ENCODE results near the gene KATNAL1.

GRCh38 chr13:30325668-30326067 is 18.3 kb upstream of the KATNAL1 start:
- TF ChIP-seq CTCF (IDR thresholded peaks at IDR 0.05; ENCODE audit: low read depth, low read length, poor library complexity, severe bottlenecking) (no peak), EZH2phosphoT487 (IDR thresholded peaks at IDR 0.05; ENCODE audit: borderline replicate concordance, low read length) (no peak)

All from DOHH2 (cell line).